GM12878 (cell line): ENCODE measurements around the gene KCNMB4. TPM values are rescaled to one million over a fixed set of nuclear protein-coding genes. Genes with fewer than 3 reads are reported as not detected.

ENCODE experiments used
- ATAC-seq: fragments of 200-7000 bp; cut with Tn5 transposase; 3 replicates; pipeline ENCODE4 v1.9.1; 2020; ENCODE audit warnings: mild to moderate bottlenecking, moderate library complexity
- BruUV-seq: library from RNA; stranded (reverse); fragments of 400-500 nt; replicated peaks from 2 replicates; lab custom pipeline; 2021; lab: Mats Ljungman, UMichigan
- CTCF ChIA-PET: fragments of 300-600 bp; sonication (Branson Sonifier 250); formaldehyde crosslinking; extraction: SDS; loops from one replicate; lab custom pipeline; 2021; ENCODE audit warnings: inconsistent platforms; lab: Yijun Ruan, JAX
- POLR2A ChIA-PET: fragments of 350-600 bp; formaldehyde crosslinking; extraction: SDS; loops from one replicate; lab custom pipeline; 2021; ENCODE audit warnings: inconsistent platforms; lab: Charles Lee
- RAD21 ChIA-PET: fragments of 300-600 bp; sonication (Branson Sonifier 250); formaldehyde crosslinking; loops from one replicate; lab custom pipeline; 2023; ENCODE audit warnings: antibody characterized with exemption; ENCODE audit not compliant: unreplicated experiment; lab: Charles Lee
- SMC1A ChIA-PET: fragments of 300-600 bp; sonication (Branson Sonifier 250); formaldehyde crosslinking; loops from one replicate; lab custom pipeline; 2023; ENCODE audit not compliant: unreplicated experiment, uncharacterized antibody; lab: Charles Lee
- DNase-seq: peaks from one replicate; pipeline ENCODE4 v3.0.0-alpha.2; 2011; ENCODE audit warnings: low read depth, low spot score
- FAIRE-seq: peaks from 3 replicates; lab custom pipeline; 2011; peaks lifted over from hg19 to GRCh38; lab: Jason Lieb, UNC
- H2AFZ ChIP-seq: 2 replicates; pipeline ENCODE4 v1.6.0; 2011; ENCODE audit warnings: low read depth, low read length, control low read depth; ENCODE audit not compliant: control insufficient read depth
- H3K27ac ChIP-seq: 2 replicates; pipeline ENCODE4 v1.5.1; 2011; ENCODE audit warnings: control low read depth; ENCODE audit not compliant: control insufficient read depth, insufficient read depth
- H3K27me3 ChIP-seq, 2 experiments: replicated peaks in 1 of 2; 2 replicates each; pipeline versions ENCODE4 v1.6.0 to v1.6.1; 2011; ENCODE audit warnings: low read length in 1 of 2; ENCODE audit not compliant: control insufficient read depth in 2 of 2, insufficient read depth in 2 of 2
- H3K36me3 ChIP-seq, 2 experiments: 2 replicates each; pipeline ENCODE4 v1.5.1; 2011; ENCODE audit warnings: low read length in 1 of 2; ENCODE audit not compliant: control insufficient read depth in 2 of 2, insufficient read depth in 2 of 2
- H3K4me1 ChIP-seq: 2 replicates; pipeline ENCODE4 v1.6.1; 2011; ENCODE audit warnings: mild to moderate bottlenecking, low read length, moderate library complexity, mixed read lengths; ENCODE audit not compliant: control insufficient read depth, insufficient read depth
- H3K4me2 ChIP-seq: 2 replicates; pipeline ENCODE4 v1.6.0; 2011; ENCODE audit warnings: control low read depth; ENCODE audit not compliant: control insufficient read depth, insufficient read depth
- H3K4me3 ChIP-seq: fragments of 200-600 bp; sonication (generic); 2 replicates; pipeline ENCODE4 v1.5.1; 2016
- H3K79me2 ChIP-seq: 2 replicates; pipeline ENCODE4 v1.6.0; 2011; ENCODE audit warnings: low read length; ENCODE audit not compliant: control insufficient read depth, insufficient read depth
- H3K9ac ChIP-seq: 2 replicates; pipeline ENCODE4 v1.8.0; 2011; ENCODE audit warnings: low read length, control low read depth, mixed read lengths; ENCODE audit not compliant: control insufficient read depth, insufficient read depth
- H3K9me3 ChIP-seq: replicated peaks from 3 replicates; pipeline ENCODE4 v1.5.1; 2011; ENCODE audit warnings: mild to moderate bottlenecking, low read length; ENCODE audit not compliant: control insufficient read depth, insufficient read depth
- H4K20me1 ChIP-seq: 2 replicates; pipeline ENCODE4 v1.6.0; 2011; ENCODE audit not compliant: control insufficient read depth, insufficient read depth
- BCLAF1 ChIP-seq: fragments of 450-650 bp; IDR thresholded peaks from 2 replicates; pipeline ENCODE4 v1.6.1; 2017; ENCODE audit warnings: antibody characterized with exemption, mild to moderate bottlenecking, moderate library complexity
- IKZF1 ChIP-seq: fragments of 450-650 bp; conservative IDR thresholded peaks from 2 replicates; pipeline ENCODE4 v1.6.1; 2017; ENCODE audit warnings: antibody characterized with exemption, mild to moderate bottlenecking
- IRF4 ChIP-seq: IDR thresholded peaks from 2 replicates; pipeline ENCODE4 v1.6.1; 2011; ENCODE audit warnings: low read depth, low read length
- JUNB ChIP-seq: IDR thresholded peaks from 2 replicates; pipeline ENCODE4 v1.6.1; 2016; ENCODE audit warnings: antibody characterized with exemption, mild to moderate bottlenecking
- MYC ChIP-seq: IDR thresholded peaks from 2 replicates; pipeline ENCODE4 v1.6.1; 2011; ENCODE audit warnings: mild to moderate bottlenecking, low read length, moderate library complexity, inconsistent platforms; ENCODE audit not compliant: insufficient read depth, insufficient replicate concordance, insufficient read length, severe bottlenecking
- POLR2A ChIP-seq: IDR thresholded peaks from 2 replicates; pipeline ENCODE4 v1.6.1; 2011; ENCODE audit warnings: low read depth, mild to moderate bottlenecking, low read length
- POLR2AphosphoS5 ChIP-seq: IDR thresholded peaks from 2 replicates; pipeline ENCODE4 v1.6.1; 2011; ENCODE audit warnings: mild to moderate bottlenecking, low read length, inconsistent platforms
- RBBP5 ChIP-seq: fragments of 200-600 bp; sonication (generic); conservative IDR thresholded peaks from 2 replicates; pipeline ENCODE4 v1.6.1; 2016
- RELB ChIP-seq: fragments of 450-650 bp; IDR thresholded peaks from 2 replicates; pipeline ENCODE4 v1.6.1; 2017; ENCODE audit warnings: low read depth, mild to moderate bottlenecking, moderate library complexity
- SMC3 ChIP-seq: IDR thresholded peaks from 2 replicates; pipeline ENCODE4 v1.6.1; 2011; ENCODE audit warnings: low read length, improper control_type of control experiment, borderline replicate concordance
- SP1 ChIP-seq: IDR thresholded peaks from one replicate; pipeline ENCODE4 v1.6.1; 2011; ENCODE audit warnings: low read depth, low read length
- STAT1 ChIP-seq: fragments of 450-650 bp; conservative IDR thresholded peaks from 2 replicates; pipeline ENCODE4 v1.6.1; 2014; ENCODE audit warnings: antibody characterized with exemption, mild to moderate bottlenecking
- WRNIP1 ChIP-seq: IDR thresholded peaks from 2 replicates; pipeline ENCODE4 v1.6.1; 2011; ENCODE audit warnings: low read depth, low read length, improper control_type of control experiment, borderline replicate concordance
- YY1 ChIP-seq: IDR thresholded peaks from 2 replicates; pipeline ENCODE4 v1.6.1; 2011; ENCODE audit warnings: low read depth, mild to moderate bottlenecking, low read length
- WGBS: methylation state at CpG from one replicate; pipeline ENCODE4 v1.1.6; 2016; ENCODE audit warnings: low lambda C conversion rate; ENCODE audit not compliant: insufficient replicate concordance, insufficient coverage; ENCODE audit errors: missing lambda C conversion rate; 5-methylcytosine and 5-hydroxymethylcytosine counted together
- in situ Hi-C: fragments of 300-500 bp; cut with MboI; formaldehyde crosslinking; loops from 9 replicates; pipeline ENCODE4 v1.14.3; 2018; ENCODE audit warnings: mixed read lengths
- intact Hi-C: fragments of 100-400 bp; cut with micrococcal nuclease; formaldehyde crosslinking; loops from one replicate; pipeline ENCODE4 v1.14.2; 2022; ENCODE audit not compliant: unreplicated experiment
- polyA plus RNA-seq, 11 experiments: library from polyadenylated mRNA; depleted of rRNA in 4 of 11; unstranded in 6 of 11; stranded (reverse) in 5 of 11; fragments of >200 nt; fragmentation: Nextera tagmentation in 4 of 11; fragmentation: Illumina TruSeq in 1 of 11; extraction: Ambion mirVana in 4 of 11; extraction: Trizol in 1 of 11; gene quantifications; 1 replicate in 1 of 11; 2 replicates in 10 of 11; pipeline versions ENCODE4 v1.2.1 to v1.2.3, GENCODE V29; 2011 to 2016; ENCODE audit warnings: inconsistent platforms in 2 of 11, missing spikeins in 2 of 11, low read depth in 1 of 11
- total RNA-seq, 4 experiments: library from RNA; depleted of rRNA in 3 of 4; stranded (reverse); fragments of >200 nt in 3 of 4; fragmentation: Illumina TruSeq in 1 of 4; extraction: Trizol in 1 of 4; gene quantifications; 2 replicates each; pipeline versions ENCODE4 v1.2.1 to v1.2.3, GENCODE V29; 2013 to 2021
- TF ChIP-seq, protein P1 (sequence below): fragments of 450-650 bp; IDR thresholded peaks from 2 replicates; pipeline ENCODE4 v1.6.1; 2016; ENCODE audit warnings: mild to moderate bottlenecking, moderate library complexity, borderline replicate concordance

KCNMB4 gene
- total and polyA plus RNA-seq, 10 of the 15 experiments (the other 5 are each of a cell fraction or from before 2014, with no cell fraction given), result 0.06 to 0.37 (median 0.16) TPM; not detected in 2

DNA sequence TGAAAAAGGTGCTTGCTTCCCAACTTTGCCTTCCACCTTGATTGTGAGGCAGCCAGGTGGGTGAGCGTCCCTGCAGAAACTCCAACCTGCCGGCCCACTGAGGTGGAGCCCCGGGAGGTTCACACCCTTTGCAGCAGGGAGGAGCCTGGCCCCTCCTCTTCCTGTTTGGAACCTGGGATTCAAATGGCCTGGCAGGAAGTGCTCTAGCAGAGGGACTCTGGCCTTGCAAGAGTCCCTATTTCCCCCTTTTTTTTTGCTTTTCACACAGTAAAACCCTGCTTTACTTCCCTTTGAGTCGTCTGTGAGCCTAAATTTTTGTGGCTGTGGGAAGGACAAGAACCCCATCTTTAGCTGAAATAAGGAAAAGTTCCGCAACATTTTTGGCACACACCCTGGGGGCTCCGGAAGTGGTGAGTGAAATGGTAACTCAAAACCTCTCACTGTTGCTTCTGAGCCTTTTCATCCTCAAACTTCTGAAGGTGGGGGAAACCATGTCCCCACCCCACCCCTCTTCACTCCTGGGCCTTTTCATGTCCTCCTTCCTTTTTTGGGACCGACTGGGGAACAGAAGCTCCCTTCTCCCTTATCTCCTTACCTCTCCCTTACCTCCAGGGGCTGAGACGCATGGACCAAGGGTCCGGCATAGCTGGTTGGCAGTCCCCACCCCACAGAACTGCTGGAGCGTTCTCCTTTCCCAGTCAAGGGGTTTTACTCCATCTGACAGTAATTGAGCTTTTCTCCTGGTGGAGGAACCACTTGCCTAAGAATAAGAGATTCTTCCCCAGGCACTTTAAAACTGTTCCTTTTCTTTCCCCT is 102.0 kb downstream of the KCNMB4 start:
- ChIA-PET RAD21 (interaction anchor here (1.1 to 4.0 kb wide), 4 partner anchors 15 to 581 kb away, joined by 3 to 20 read pairs (median 4); no protein-coding TSS in a partner anchor), POLR2A (interaction anchor here (1.5 to 2.8 kb wide), 2 partner anchors 15 to 19 kb away, joined by 3 to 12 read pairs; no protein-coding TSS in a partner anchor), CTCF (interaction anchor here (0.6 to 1.6 kb wide), 3 partner anchors 52 to 109 kb away, joined by 3 to 5 read pairs (median 4); no protein-coding TSS in a partner anchor), SMC1A (interaction anchor here (0.7 to 5.3 kb wide), 7 partner anchors 9 to 235 kb away, joined by 3 to 37 read pairs (median 4); no protein-coding TSS in a partner anchor)
- Histone ChIP-seq H3K27ac (peak overlapping the region; percentile 33), H3K9me3 (peaks cover 2% of the 10 kb centered on the region; the same call in 1 of the 3 replicates), H4K20me1 (no peaks in the 10 kb centered on the region), H2AFZ (peak overlapping the region; percentile 38), H3K79me2 (no peaks in the 10 kb centered on the region; the same call in 1 of the 2 replicates), H3K27me3 (no peaks in the 10 kb centered on the region), H3K36me3 (no peaks in the 10 kb centered on the region), H3K4me3 (peak overlapping the region; percentile 68), H3K9ac (peak overlapping the region; percentile 42), H3K4me2 (peak overlapping the region; percentile 33; the same call in 1 of the 2 replicates), H3K4me1 (no peaks in the 10 kb centered on the region)
- peak; percentile 88 for ATAC-seq
- in situ Hi-C loops (no loop called here), intact Hi-C loops (no loop called here)
- DNase-seq, result no peak
- FAIRE-seq, result no peak
- TSS peak; percentile 65 for BruUV-seq
- 22% methylated on average over 10 of the region's 10 CpGs for WGBS
- TF ChIP-seq BCLAF1 (no peak), SMC3 (no peak), JUNB (peak; percentile 55), SP1 (no peak), YY1 (no peak), IKZF1 (peak; percentile 22; the same call in 1 of the 2 replicates), MYC (no peak), RBBP5 (no peak), POLR2AphosphoS5 (no peak), STAT1 (no peak), WRNIP1 (no peak), POLR2A (no peak), IRF4 (no peak), RELB (no peak)
- TF ChIP-seq, protein P1, sequence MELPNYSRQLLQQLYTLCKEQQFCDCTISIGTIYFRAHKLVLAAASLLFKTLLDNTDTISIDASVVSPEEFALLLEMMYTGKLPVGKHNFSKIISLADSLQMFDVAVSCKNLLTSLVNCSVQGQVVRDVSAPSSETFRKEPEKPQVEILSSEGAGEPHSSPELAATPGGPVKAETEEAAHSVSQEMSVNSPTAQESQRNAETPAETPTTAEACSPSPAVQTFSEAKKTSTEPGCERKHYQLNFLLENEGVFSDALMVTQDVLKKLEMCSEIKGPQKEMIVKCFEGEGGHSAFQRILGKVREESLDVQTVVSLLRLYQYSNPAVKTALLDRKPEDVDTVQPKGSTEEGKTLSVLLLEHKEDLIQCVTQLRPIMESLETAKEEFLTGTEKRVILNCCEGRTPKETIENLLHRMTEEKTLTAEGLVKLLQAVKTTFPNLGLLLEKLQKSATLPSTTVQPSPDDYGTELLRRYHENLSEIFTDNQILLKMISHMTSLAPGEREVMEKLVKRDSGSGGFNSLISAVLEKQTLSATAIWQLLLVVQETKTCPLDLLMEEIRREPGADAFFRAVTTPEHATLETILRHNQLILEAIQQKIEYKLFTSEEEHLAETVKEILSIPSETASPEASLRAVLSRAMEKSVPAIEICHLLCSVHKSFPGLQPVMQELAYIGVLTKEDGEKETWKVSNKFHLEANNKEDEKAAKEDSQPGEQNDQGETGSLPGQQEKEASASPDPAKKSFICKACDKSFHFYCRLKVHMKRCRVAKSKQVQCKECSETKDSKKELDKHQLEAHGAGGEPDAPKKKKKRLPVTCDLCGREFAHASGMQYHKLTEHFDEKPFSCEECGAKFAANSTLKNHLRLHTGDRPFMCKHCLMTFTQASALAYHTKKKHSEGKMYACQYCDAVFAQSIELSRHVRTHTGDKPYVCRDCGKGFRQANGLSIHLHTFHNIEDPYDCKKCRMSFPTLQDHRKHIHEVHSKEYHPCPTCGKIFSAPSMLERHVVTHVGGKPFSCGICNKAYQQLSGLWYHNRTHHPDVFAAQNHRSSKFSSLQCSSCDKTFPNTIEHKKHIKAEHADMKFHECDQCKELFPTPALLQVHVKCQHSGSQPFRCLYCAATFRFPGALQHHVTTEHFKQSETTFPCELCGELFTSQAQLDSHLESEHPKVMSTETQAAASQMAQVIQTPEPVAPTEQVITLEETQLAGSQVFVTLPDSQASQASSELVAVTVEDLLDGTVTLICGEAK, result peak; percentile 65; the same call in 1 of the 2 replicates
